GM18909 (cell line): ENCODE data around the gene PCDHGA3.
A peak's percentile ranks its signal among the peaks of the same experiment; 100 is the strongest.
"Not testable (repeated sequence)": the region's sequence is repeated elsewhere in the genome, so short reads cannot be mapped to it uniquely, and the experiment has no call there.

Source experiments
- ATAC-seq: cut with Tn5 transposase; IDR thresholded peaks from one replicate; pipeline ENCODE4 v1.9.1; 2021; ENCODE audit warnings: mild to moderate bottlenecking; ENCODE audit not compliant: unreplicated experiment, poor library complexity

The PCDHGA3 gene

DNA sequence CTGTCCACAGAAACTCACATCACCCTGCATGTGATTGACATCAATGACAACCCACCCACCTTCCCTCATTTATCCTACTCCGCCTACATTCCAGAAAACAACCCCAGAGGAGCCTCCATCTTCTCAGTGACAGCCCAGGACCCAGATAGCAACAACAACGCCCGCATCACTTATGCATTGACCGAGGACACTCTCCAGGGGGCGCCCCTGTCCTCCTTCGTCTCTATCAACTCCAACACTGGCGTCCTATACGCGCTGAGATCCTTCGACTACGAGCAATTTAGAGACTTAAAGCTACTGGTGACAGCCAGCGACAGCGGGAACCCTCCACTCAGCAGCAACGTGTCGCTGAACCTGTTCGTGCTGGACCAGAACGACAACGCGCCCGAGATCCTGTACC lies 1.7 kb downstream of the PCDHGA3 start:
- no peak for ATAC-seq

DNA sequence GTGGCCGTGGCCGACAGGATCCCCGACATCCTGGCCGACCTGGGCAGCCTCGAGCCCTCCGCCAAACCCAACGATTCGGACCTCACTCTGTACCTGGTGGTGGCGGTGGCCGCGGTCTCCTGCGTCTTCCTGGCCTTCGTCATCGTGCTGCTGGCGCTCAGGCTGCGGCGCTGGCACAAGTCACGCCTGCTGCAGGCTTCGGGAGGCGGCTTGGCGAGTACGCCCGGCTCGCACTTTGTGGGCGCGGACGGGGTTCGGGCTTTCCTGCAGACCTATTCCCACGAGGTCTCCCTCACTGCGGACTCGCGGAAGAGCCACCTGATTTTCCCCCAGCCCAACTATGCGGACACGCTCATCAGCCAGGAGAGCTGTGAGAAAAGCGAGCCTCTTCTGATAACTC lies 2.4 kb downstream of the PCDHGA3 start:
- not testable (repeated sequence) for ATAC-seq

DNA sequence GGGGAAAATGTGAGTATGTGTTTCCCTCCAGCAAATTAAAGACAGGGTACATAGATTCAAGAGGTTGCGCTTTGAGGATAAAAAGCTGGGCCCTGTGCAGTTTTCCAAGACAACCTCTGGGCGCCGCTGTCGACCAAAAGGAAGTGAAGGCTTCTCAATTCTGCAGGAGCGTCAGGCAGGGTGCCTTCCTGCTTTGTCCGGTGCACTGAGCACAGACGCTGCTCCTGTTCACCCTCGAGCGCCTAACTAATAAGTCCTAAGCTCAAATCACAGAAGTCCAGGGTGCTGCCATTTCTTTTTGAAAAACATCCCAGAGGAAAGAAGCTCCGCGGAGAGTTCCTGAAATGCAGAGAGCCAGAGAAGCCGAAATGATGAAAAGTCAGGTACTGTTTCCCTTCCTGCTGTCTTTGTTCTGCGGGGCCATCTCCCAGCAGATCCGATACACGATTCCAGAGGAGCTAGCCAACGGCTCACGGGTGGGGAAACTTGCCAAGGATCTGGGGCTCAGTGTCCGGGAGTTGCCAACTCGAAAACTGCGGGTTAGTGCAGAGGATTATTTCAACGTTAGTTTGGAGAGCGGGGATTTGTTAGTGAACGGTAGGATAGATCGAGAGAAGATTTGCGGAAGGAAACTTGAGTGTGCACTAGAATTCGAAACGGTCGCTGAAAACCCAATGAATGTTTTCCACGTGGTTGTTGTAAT lies 6.4 kb downstream of the PCDHGA3 start, which contains the start of gene PCDHGB1:
TSS of gene PCDHGB1 (plus strand) at position 183 of the 703 bp plus-strand sequence. CDS start at position 345, 162 bp downstream.
- ATAC-seq: peak; percentile 54

DNA sequence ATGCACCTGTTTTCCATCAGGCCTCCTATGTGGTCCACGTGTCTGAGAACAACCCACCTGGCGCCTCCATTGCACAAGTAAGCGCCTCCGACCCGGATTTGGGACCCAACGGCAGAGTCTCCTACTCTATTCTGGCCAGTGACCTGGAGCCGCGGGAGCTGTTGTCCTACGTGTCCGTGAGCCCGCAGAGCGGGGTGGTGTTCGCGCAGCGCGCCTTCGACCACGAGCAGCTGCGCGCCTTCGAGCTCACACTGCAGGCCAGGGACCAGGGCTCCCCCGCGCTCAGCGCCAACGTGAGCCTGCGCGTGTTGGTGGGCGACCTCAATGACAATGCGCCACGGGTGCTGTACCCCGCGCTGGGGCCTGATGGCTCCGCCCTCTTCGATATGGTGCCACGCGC lies 8.0 kb downstream of the PCDHGA3 start:
- ATAC-seq: no peak

DNA sequence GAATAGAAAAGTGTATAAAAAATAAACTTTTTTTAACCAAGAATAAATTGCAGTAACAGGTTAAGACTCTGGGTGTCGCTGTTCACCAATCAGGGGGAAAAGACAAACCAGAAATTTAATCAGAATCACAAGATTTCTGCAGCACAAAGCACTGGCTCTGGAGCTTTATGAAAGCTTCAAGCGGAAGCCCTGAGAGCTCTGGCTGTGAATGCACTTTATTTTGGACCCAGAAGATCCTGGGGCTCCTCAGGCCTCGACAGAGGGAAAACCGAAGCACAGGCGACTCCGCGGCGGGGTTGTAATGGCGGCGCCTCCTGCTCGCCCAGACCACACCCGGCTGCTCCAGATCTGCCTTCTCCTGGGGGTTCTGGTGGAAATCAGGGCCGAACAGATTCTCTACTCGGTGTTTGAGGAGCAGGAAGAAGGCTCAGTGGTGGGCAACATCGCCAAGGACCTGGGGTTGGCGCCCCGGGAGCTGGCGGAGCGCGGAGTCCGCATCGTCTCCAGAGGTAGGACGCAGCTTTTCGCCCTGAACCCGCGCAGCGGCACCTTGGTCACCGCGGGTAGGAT lies 11.4 kb downstream of the PCDHGA3 start, which contains the start of gene PCDHGA4:
TSS of gene PCDHGA4 (plus strand) at position 122 of the 570 bp plus-strand sequence. CDS start at position 209, 87 bp downstream.
- ATAC-seq: no peak

DNA sequence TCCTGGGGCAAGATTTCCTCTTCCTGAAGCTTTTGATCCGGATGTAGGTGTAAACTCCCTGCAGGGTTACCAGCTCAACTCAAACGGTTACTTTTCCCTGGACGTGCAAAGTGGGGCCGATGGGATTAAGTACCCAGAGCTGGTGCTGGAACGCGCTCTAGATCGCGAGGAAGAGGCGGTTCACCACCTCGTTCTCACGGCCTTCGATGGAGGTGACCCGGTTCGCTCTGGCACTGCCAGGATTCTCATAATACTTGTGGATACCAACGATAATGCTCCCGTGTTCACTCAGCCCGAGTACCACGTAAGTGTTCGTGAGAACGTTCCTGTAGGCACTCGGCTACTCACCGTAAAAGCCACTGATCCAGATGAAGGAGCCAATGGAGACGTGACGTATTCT lies 12.0 kb downstream of the PCDHGA3 start:
- no peak for ATAC-seq

DNA sequence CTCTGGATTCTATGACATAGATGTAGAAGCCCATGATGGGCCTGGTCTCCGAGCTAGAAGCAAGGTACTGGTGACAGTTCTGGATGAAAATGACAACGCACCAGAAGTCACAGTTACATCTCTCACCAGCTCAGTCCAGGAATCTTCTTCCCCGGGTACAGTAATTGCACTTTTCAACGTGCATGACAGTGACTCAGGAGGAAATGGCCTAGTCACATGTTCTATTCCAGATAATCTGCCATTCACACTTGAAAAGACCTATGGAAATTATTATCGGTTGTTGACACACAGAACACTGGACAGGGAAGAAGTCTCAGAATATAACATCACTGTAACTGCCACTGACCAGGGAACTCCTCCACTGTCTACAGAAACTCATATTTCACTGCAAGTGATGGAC lies 12.5 kb downstream of the PCDHGA3 start:
- ATAC-seq: no peak

DNA sequence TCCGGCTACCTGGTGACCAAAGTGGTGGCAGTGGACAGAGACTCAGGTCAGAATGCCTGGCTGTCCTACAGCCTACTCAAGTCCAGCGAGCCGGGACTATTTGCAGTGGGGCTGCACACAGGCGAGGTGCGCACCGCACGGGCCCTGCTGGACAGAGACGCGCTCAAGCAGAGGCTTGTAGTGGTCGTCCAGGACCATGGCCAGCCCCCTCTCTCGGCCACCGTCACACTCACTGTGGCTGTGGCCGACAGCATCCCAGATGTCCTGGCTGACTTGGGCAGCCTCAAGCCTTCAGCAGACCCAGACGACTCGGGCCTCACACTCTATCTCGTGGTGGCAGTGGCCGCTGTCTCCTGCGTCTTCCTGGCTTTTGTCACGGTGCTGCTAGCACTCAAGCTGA lies 13.3 kb downstream of the PCDHGA3 start:
- ATAC-seq: no peak

DNA sequence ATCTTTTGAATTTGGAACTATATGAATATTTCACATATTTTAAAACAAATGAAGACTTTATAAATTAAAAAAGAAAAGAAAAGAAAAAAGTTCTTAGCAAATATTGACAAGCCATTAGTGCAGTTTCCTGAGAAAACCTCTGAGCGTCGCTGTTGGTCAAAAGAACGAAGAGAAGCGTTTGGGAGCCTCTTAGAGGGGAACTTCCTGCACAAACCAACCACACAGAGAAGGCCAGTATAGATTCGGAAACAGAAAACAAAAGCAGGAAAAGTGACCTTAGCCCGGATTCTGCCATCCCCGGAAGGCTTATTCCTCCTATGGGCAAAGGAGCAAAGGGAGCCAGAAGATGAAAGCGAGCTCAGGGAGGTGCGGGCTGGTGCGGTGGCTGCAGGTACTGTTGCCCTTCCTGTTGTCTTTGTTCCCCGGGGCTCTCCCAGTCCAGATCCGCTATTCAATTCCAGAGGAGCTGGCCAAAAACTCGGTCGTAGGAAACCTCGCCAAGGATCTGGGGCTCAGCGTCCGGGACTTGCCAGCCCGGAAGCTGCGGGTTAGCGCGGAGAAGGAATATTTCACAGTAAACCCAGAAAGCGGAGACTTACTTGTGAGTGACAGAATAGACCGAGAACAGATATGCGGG lies 16.3 kb downstream of the PCDHGA3 start, which contains the start of gene PCDHGB2:
TSS of gene PCDHGB2 (plus strand) at position 205 of the 637 bp plus-strand sequence. CDS start at position 347, 142 bp downstream.
- ATAC-seq: peak; percentile 72

DNA sequence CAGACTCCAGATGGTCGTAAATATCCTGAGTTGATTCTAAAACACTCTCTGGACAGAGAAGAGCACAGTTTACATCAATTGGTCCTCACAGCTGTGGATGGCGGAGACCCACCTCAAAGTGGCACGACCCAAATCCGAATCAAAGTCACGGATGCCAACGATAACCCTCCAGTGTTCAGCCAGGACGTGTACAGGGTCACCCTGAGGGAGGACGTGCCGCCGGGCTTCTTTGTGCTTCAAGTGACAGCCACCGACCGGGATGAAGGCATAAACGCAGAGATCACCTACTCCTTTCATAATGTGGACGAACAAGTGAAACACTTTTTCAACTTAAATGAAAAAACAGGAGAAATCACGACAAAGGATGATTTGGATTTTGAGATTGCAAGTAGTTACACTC lies 17.1 kb downstream of the PCDHGA3 start:
- ATAC-seq: no peak

DNA sequence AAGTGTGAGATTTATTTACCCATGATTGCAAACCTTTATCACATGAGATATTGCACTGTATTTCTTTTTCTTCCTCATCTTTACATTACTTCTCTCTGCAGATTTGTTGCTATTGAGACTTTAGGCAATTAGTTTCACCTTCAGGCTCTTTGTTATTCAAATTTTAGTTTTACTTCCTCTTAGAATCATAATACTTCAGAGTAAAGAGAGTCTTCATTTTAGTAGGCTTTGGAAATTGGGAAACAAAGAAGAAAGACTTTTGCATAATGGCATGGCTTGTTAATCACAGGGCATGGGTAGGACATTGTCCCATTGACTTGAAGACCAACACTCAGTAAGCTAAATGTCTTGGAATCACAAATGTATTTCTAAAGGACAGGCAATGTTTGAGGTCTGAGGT lies 19.1 kb downstream of the PCDHGA3 start:
- ATAC-seq: no peak

DNA sequence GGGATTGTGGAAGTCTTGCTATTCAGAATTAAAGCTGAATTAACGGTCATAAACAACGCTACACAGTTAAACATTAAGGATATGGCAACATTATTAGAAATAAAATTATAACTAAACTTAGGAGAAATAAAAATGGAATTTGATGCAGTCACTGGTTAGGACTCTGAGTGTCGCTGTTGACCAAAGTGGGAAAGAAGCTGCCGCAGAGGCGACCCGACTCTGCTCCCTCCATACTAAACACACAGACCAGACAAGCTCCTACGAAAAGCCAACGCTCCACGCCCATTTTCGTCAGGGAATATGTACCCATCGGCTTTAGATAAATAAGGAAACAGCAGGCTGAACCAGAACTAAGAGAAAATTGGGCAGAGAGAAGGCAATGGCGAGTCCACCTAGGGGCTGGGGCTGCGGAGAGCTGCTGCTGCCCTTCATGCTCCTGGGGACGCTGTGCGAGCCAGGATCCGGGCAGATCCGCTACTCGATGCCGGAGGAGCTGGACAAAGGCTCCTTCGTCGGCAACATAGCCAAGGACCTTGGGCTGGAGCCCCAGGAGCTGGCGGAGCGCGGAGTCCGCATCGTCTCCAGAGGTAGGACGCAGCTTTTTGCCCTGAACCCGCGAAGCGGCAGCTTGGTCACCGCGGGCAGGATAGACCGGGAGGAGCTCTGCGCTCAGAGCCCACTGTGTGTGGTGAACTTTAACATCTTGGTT lies 20.5 kb downstream of the PCDHGA3 start, which contains the start of gene PCDHGA5:
TSS of gene PCDHGA5 (plus strand) at position 211 of the 709 bp plus-strand sequence. CDS start at position 380, 169 bp downstream.
- ATAC-seq: no peak

DNA sequence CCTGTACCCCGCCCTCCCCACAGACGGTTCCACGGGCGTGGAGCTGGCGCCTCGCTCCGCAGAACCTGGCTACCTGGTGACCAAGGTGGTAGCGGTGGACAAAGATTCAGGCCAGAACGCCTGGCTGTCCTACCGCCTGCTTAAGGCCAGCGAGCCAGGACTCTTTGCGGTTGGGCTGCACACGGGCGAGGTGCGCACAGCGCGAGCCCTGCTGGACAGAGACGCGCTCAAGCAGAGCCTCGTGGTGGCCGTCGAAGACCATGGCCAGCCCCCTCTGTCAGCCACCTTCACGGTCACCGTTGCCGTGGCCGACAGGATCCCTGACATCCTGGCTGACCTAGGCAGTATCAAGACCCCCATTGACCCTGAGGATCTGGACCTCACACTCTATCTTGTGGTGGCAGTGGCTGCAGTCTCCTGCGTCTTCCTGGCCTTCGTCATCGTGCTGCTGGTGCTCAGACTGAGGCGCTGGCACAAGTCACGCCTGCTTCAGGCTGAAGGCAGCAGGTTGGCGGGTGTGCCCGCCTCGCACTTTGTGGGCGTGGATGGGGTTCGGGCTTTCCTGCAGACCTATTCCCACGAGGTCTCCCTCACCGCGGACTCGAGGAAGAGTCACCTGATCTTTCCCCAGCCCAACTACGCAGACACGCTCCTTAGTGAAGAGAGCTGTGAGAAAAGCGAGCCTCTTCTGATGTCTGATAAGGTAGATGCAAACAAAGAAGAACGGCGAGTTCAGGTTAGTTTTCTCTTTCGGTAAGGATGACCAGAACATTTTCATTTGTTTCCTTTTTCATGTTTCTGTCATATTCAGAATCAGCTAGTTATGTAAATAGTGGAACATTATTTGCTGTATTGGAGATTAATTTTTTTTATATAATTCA lies 22.6 kb downstream of the PCDHGA3 start:
- no peak for ATAC-seq

DNA sequence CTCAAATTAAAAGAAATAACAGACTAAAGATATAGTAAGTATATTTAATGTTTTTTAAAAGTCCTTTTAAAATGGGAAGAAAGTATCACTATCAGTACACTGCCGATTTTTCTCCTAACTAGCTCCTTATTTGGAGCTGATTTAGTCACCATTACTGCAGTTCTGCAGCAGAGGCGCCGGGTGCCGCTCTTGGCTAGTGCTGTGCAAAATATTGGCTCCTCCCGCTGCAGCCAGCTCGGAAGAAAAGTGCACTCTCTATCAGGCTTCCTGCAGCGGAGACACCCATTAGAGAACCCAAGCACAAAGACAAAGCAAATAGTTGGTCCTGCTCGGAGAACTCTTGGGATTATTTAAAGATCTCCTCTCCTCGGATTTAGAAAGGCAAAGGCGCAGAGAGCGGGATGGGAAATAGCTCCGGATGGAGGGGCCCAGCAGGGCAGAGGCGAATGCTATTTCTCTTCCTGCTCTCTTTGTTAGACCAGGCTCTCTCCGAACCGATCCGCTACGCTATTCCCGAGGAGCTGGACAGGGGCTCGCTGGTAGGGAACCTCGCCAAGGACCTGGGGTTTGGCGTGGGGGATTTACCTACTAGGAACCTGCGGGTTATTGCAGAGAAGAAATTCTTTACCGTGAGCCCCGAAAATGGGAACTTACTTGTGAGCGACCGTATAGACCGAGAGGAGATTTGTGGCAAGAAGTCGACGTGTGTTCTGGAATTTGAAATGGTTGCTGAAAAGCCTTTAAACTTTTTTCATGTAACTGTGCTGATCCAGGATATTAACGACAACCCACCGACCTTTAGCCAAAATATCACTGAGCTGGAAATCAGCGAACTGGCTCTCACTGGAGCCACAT lies 26.6 kb downstream of the PCDHGA3 start, which contains the start of gene PCDHGB3:
TSS of gene PCDHGB3 (plus strand) at position 249 of the 855 bp plus-strand sequence. CDS start at position 402, 153 bp downstream.
- peak; percentile 98 for ATAC-seq

DNA sequence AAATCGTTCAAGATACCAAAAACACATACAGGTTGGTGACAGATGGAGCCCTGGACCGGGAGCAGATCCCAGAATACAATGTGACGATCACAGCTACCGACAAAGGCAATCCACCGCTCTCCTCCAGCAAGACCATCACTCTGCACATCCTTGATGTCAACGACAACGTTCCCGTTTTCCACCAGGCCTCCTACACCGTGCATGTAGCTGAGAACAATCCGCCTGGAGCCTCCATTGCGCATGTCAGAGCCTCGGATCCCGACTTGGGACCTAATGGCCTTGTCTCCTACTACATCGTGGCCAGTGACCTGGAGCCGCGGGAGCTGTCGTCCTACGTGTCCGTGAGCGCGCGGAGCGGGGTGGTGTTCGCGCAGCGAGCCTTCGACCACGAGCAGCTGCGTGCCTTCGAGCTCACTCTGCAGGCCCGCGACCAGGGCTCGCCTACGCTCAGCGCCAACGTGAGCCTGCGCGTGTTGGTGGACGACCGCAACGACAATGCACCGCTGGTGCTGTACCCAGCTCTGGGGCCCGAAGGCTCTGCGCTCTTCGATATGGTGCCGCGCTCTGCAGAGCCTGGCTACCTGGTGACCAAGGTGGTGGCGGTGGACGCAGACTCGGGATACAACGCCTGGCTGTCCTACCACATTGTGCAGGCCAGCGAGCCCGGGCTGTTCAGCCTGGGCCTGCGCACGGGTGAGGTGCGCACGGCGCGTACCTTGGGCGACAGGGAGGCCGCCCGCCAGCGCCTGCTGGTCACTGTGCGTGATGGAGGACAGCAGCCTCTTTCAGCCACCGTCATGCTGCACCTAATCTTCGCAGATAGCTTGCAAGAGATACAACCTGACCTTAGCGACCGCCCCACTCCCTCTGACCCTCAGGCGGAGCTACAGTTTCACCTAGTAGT lies 28.2 kb downstream of the PCDHGA3 start:
- no peak for ATAC-seq

DNA sequence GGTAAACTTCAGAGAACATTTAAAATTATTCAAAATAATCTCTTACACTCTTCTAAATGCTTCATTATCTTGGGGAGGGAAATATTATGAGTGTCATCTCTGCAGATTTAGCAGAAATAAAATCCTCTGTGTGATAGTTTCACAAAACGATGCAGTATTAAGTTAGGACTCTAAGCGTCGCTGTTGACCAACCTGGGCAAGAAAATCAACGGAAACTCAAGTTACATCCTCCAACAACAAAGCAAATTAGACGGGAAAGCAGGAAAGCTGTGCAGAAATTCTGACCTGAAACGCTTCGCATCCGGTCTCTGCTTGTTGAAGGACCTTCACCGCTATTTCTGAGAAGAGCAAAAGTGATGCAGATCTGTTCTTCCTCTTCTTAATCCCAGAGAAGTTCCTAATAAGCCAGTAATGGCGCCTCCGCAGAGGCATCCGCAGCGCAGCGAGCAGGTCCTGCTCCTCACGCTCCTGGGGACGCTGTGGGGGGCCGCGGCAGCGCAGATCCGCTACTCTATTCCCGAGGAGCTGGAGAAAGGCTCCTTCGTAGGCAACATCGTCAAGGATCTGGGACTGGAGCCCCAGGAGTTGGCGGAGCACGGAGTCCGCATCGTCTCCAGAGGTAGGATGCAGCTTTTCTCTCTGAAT lies 30.2 kb downstream of the PCDHGA3 start, which contains the start of gene PCDHGA6:
TSS of gene PCDHGA6 (plus strand) at position 219 of the 645 bp plus-strand sequence. CDS start at position 412, 193 bp downstream.
- no peak for ATAC-seq

DNA sequence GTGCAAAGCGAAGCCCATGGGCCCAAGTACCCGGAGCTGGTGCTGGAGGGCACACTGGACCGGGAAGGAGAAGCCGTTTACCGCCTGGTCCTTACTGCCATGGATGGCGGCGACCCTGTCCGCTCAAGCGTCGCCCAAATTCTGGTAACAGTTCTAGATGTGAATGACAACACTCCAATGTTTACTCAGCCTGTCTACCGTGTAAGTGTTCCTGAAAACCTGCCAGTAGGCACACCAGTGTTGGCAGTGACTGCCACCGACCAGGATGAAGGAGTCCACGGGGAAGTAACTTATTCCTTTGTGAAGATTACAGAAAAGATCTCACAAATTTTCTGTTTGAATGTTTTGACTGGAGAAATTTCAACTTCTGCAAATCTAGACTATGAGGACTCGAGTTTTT lies 31.0 kb downstream of the PCDHGA3 start:
- no peak for ATAC-seq
